Cardiac septum (tissue), 1 donor: ENCODE results near the gene B4GALT2. TPM values are rescaled to one million over a fixed set of nuclear protein-coding genes. Genes with fewer than 3 reads are reported as not detected.

ENCODE experiments used
- DNase-seq: peaks from one replicate; pipeline ENCODE4 v3.0.0-alpha.2; 2020; ENCODE audit warnings: low spot score
- intact Hi-C: fragments of 100-400 bp; cut with DNase I; formaldehyde crosslinking; loops from one replicate; pipeline ENCODE4 v1.14.0; 2022
- total RNA-seq: library from RNA; stranded (reverse); fragmentation: NEBNext Ultra II Directional; extraction: Animal tissue kit (Norgen Biotek cat#: 25700); gene quantifications from one replicate; pipeline ENCODE4 v1.2.1, GENCODE V29; 2021
- donor health status: DM: no; HTN: no; CAD: no.

B4GALT2 gene
- total RNA-seq, 1 donor from 2014 or later: 44.3 TPM

- DNase-seq: peak; percentile 38
- intact Hi-C loops: loop anchor here (5.0 to 10.0 kb wide), 2 partner anchors 87 to 500 kb away; partner anchors contain the start of genes IPO13 and PTPRF
Measured at GRCh38 chr1:44034423-44034822, 55.4 kb downstream of the B4GALT2 start.

GRCh38 chr1:44034976-44035716 lies 56.1 kb downstream of the B4GALT2 start:
- intact Hi-C loops: loop anchor here (5.0 to 10.0 kb wide), 3 partner anchors 88 to 500 kb away; partner anchors contain the start of genes IPO13 and PTPRF

DNA sequence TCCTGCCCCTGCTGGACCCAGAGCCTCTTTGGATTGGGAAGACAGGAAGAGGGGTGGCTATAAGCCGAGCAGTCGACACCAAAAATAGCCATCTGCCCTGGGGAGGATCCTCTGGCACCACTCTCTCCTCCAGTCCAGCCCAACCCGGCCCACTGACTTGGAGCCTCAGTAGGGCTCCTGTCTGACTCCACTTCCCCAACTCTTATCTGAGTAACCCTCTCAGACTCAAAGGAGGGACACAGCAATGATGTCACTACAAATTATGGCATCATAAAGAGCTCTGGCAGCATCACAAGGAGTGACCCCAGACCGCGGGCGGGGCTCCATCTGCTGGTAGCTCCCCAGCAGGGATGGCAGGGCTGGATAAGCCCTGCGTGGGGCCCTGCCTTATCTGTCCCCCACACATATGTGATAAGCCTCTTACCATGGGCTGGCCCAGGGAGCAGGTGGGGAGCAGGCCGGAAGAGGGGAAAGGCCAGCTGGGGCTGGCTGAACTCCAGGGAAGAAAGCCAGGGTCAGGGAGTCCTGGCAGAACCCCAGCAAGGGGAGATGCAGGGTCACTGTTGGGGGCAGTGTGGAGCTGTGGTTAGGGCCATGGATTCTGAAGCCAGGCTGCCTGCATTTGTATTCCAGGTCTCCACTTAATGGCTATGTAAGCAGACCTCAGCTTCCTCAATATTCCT lies 56.9 kb downstream of the B4GALT2 start:
- no peak for DNase-seq
- intact Hi-C loops: loop anchor here (1.0 to 10.0 kb wide), 3 partner anchors 31 to 501 kb away; partner anchors contain the start of gene PTPRF

More at GRCh38 chr1:44034976-44035716, 56.1 kb downstream of the B4GALT2 start:
- peak; percentile 50 for DNase-seq

DNA sequence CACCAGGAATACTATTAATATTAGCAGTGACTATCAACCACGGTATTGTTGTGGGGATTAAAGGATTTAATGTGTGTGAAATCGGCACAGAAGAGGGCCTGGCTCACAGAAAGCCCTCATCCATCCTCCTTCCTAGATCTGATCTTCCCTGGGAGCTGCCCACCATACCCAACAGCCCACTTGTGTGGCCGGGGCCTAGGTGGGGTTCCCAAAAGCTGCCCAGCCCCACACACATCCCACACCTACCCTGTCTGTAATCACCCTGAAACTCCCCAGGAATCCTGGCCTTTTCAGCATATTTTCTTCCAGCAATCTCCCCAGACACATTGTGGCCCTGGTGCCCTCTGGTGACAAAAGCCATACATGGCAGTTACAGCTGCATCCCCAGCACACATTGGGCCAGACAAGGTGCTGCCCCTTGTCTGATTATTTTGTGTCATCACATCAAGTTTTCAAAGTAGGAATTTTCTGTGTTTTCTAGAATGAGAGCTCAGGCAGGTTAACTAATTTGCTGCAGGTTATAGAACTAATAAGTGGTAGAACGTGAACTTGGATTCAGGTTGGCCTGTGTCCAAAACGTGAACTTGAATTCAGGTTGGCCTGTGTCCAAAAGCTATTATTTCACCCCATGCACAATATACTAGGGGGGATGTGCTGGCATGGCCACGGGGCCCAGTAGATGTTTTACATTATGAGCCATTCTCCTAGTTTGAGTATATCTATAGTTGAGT lies 57.6 kb downstream of the B4GALT2 start:
- DNase-seq: no peak
- intact Hi-C loops: loop anchor here (1.0 to 10.0 kb wide), 3 partner anchors 31 to 502 kb away; partner anchors contain the start of gene PTPRF

DNA sequence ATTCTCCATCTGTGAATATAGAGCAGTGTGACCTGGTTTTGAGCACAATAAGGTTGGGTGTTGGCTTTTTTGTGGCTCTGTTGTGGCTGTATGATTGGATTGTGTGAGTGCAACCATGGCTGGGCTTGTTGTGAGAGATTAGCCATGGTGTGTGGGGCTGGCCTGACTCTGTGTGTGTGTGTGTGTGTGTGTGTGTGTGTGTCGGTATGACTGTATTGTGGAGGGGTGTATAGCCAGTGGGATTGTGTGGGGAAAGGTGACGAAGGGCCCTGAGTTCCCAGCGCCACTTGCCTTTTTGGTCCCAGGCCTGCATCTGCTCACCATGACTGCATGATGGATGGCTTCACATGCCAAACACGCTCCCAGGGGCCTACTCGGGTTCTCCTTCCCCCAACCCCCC lies 58.1 kb downstream of the B4GALT2 start:
- no peak for DNase-seq
- intact Hi-C loops: loop anchor here (5.0 to 10.0 kb wide), 2 partner anchors 275 to 502 kb away; partner anchors contain the start of gene PTPRF

GRCh38 chr1:44038876-44039657 lies 60.1 kb downstream of the B4GALT2 start:
- intact Hi-C loops: loop anchor here (5.0 to 10.0 kb wide), 2 partner anchors 277 to 504 kb away; partner anchors contain the start of gene PTPRF
- no peak for DNase-seq

DNA sequence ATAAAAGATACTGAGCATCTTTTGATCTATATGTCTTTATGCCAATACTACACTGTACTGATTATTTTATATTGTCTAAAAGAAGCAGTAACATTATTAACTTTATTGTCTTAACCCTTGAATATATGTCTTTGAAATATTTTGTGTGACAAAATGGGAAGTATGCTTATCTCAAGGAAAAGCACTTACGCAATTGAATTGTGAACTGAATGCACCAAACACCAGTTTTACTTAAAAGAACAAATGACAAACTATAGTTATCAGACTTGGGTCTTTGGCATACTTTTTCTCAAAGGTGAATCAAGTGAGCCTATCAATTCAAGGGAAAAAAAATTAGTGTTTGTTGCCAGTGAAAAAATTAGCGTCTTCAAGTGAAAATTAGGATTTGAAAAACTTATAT lies 61.4 kb downstream of the B4GALT2 start:
- DNase-seq: no peak
- intact Hi-C loops: no loop called here

Other genes with a start within 250 kb of the B4GALT2 start
- gene ARTN, start 45.4 kb upstream of the B4GALT2 start, total RNA-seq: 0.70 TPM
- 60.6 TPM for gene IPO13, start 32.3 kb upstream of the B4GALT2 start, total RNA-seq
- gene DPH2, start 9.2 kb upstream of the B4GALT2 start, total RNA-seq: 15.5 TPM
- 81.6 TPM for gene ATP6V0B, start 4.2 kb upstream of the B4GALT2 start, total RNA-seq
- gene CCDC24, start 12.4 kb downstream of the B4GALT2 start, total RNA-seq: 1.9 TPM
- 1.8 TPM for gene SLC6A9, start 52.3 kb downstream of the B4GALT2 start, total RNA-seq
- gene KLF17, start 139.6 kb downstream of the B4GALT2 start, total RNA-seq: not detected
- gene KLF18, start 162.4 kb downstream of the B4GALT2 start, total RNA-seq: not detected
- 27.7 TPM for gene DMAP1, start 234.3 kb downstream of the B4GALT2 start, total RNA-seq